Measurements from ENCODE around the gene ATP2B2.

ATP2B2 gene

GRCh38 chr3:10468613-10469354 is 36.6 kb downstream of the ATP2B2 start:
- DNase-seq = no peak

- no peak for DNase-seq
Observed at GRCh38 chr3:10467904-10468612, 37.3 kb downstream of the ATP2B2 start.

GRCh38 chr3:10467204-10467603 is 38.2 kb downstream of the ATP2B2 start:
- no peak for DNase-seq

- DNase-seq = no peak
Observed at GRCh38 chr3:10466186-10466585, 39.2 kb downstream of the ATP2B2 start.

GRCh38 chr3:10465161-10465560 is 40.2 kb downstream of the ATP2B2 start:
- DNase-seq = no peak

- DNase-seq = no peak
Observed at GRCh38 chr3:10463533-10464434, 41.6 kb downstream of the ATP2B2 start.

- DNase-seq = no peak
Observed at GRCh38 chr3:10462641-10463532, 42.5 kb downstream of the ATP2B2 start.

GRCh38 chr3:10460951-10461545 is 44.3 kb downstream of the ATP2B2 start:
- no peak for DNase-seq

GRCh38 chr3:10459954-10460754 is 45.2 kb downstream of the ATP2B2 start:
- no peak for DNase-seq

- no peak for DNase-seq
Observed at GRCh38 chr3:10457560-10457959, 47.8 kb downstream of the ATP2B2 start.

- DNase-seq = no peak
Observed at GRCh38 chr3:10456981-10457380, 48.4 kb downstream of the ATP2B2 start.

- no peak for DNase-seq
Observed at GRCh38 chr3:10455545-10455914, 49.9 kb downstream of the ATP2B2 start.

- no peak for DNase-seq
Observed at GRCh38 chr3:10454907-10455544, 50.4 kb downstream of the ATP2B2 start.

GRCh38 chr3:10453431-10454163 is 51.8 kb downstream of the ATP2B2 start:
- DNase-seq = no peak

- DNase-seq = no peak
Observed at GRCh38 chr3:10450494-10451440, 54.6 kb downstream of the ATP2B2 start.

- DNase-seq = no peak
Observed at GRCh38 chr3:10449436-10449835, 56.0 kb downstream of the ATP2B2 start.

GRCh38 chr3:10448544-10448943 is 56.8 kb downstream of the ATP2B2 start:
- DNase-seq = no peak

GRCh38 chr3:10447527-10448260 is 57.7 kb downstream of the ATP2B2 start:
- DNase-seq = no peak
